ENCODE results near the gene IGF2BP2.
"Not testable (repeated sequence)": the region's sequence is repeated elsewhere in the genome, so short reads cannot be mapped to it uniquely, and the experiment has no call there.

IGF2BP2 gene

GRCh38 chr3:185658504-185658912 lies 166.3 kb downstream of the IGF2BP2 start:
- DNase-seq: no peak

DNA sequence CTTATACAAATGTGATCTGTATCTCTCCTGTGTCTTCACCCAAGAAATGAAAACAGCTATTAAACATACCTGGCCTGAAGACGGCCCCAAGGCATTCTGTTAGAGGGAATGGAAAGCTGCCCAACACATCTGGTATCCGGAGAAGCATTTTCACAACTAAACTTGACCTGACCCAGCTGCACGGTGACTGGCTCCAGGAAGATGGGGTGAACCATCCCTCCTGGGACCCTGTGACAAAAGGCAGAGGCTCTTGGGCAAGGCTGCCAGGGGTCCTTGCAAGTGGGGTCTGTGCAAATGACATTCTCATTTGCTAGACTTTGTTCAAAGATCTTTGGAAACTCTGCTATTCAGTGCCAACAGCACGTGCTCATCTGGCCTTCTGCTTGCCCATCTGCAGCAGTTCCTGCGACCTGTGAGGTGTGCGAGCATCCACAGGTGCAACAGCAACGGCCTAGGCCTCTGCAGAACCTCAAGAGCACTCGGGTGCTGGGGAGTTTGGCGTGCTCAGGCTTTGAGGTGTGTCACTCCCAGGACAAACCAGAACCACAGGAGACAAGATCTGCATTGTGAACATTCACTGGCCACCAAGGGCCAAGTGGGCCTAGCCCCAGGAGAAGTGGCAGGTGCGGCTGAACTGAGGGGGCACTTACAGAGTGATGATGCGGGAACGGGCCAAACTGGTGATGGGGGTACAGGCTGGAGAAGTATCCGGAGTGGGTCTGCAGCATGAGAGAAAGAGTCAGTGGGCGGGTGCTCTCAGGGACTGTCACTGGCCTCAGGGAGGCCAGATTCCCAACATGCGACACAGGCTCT lies 166.9 kb downstream of the IGF2BP2 start:
- no peak for DNase-seq

DNA sequence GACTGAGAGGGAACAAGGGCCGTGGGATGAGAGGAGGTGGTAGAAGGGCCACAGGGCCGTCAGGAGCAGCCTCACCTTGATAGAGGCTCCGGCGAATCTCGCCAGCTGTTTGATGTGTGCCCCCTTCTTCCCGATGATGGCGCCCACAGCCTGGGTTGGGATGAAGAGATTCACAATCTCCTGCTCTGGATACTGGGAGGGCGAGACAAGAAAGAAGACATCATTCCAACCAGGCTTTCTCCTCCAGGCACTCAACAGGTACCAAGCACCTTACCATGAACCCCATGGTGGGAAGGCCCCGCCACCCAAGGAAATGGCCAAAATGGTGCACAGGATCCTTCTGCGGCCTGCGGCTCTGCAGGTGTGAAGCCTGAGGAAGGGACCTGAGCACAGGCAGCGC lies 167.6 kb downstream of the IGF2BP2 start:
- no peak for DNase-seq

DNA sequence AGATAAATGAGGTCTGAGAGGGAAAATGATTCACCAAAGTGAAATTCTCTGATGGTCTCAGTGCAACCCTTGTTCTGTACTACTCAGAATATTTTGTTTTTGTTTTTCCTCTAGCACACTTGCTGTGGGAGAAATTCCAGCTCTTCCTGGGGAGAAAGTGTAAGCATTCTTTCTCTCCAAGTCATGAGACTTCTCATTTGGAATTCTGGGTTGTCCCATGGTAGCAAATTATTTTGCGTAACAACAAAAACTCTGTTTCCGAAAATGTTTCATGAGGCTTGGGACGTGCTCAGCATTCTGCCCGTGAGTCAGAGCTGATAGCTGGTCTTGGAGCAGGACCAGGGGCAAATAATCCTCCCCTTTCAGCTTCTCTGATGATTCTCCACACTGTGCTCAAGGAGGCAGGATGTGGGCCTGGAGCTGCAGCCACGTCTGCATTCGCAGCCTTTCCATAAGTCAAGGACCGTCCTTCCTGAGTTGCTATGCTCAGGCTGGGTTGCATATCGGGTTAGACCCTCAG lies 168.5 kb downstream of the IGF2BP2 start:
- no peak for DNase-seq

DNA sequence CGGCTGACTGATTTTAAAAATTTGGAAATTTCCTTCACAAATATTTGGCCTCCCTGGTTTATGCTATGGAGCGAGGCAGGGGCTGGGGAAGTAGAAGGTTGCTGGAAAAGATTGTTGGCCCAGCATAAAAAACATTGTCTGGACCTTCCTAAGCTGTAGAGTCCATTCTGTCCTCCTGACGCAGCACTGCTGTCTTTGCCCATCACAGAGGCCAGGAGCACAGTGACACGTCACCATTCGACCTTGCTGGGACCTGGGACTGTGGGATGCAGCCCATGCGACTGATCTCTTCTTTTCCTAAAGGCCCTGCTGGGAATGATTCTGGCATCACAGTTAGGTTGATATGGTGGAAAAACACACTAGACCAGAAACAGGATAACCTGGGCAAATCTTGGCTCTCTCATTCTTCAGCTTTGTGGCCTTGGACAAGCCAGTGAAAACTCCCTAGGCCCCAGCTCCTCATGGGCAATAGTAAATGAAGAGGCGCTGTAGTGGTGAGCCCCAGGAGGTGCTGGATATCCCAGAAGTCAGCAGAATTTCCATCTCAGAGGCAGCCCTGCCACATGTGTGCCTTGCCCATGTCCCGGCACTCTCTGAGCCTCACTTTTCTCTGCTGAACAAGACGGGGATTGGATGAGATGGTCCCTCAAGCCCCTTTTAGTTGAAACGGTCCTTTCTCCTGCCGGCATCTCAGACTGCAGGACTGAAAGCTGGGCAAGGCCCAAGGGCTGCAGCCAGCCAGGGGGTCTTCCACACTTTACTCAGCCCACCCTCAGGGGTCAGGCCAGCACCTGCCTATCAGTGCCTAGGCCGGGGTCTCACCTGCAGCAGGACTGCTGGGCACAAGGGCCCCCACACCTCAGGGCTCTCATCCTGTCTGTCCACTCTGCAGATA lies 169.2 kb downstream of the IGF2BP2 start:
- DNase-seq: no peak

DNA sequence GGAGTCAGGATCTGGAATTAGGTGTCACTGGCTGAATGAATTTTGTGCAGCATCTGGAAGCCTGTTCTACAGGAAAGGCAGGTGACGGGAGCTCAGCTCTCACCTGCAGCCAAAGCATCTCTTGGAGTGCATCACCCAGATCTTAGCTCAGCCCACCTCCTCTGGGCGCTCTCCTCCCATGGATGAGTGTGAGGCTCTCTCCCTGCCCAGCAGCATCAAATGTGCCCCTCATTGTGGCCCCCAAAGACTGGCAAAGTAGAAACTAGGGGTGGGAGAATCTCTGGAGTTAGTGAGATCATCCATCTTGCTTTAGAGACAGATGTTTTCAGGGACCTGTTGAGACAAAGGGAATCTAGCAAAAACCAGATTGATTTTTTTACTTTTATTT lies 170.1 kb downstream of the IGF2BP2 start:
- no peak for DNase-seq

DNA sequence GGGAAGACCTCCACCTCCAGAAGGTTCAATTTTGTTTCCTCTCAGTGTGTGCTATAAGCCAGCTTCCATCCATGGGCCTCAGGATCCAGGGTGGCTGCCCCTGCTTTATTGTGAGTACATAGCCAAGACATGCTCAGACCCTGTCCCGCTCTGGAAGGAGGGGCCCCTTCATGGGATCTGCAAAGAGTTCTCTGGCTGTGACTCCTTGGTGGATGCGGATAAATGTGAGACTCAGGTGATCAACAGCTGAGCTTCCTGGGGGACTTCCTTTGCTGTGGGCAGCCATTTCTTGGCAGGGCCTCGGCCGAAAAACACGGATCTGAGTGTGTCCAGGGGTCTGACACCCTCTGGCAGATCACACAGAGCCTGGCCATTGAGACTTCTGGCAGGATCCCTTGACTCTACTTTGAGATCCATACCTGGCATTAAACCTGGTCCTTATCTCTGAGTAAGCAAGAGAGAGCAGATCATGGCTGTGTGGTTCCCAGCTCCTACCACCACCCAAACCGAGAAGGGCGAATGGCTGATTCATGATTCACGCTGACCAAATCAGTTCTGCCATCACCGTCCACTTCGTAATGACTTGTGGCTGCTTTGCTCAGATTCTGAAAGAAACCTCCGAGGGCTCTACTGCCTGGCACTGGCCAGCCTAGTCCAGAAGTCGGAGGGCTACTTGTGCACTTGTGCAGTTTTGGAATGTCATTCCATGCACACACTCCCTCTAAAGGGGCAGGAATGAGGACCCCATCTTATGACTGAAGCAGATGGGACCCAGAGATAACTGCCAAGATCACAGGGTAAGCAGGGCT lies 170.7 kb downstream of the IGF2BP2 start:
- no peak for DNase-seq

- no peak for DNase-seq
Measured at GRCh38 chr3:185651971-185652370, 172.9 kb downstream of the IGF2BP2 start.

GRCh38 chr3:185649414-185649813 lies 175.4 kb downstream of the IGF2BP2 start:
- no peak for DNase-seq

GRCh38 chr3:185648396-185648795 lies 176.4 kb downstream of the IGF2BP2 start:
- no peak for DNase-seq

DNA sequence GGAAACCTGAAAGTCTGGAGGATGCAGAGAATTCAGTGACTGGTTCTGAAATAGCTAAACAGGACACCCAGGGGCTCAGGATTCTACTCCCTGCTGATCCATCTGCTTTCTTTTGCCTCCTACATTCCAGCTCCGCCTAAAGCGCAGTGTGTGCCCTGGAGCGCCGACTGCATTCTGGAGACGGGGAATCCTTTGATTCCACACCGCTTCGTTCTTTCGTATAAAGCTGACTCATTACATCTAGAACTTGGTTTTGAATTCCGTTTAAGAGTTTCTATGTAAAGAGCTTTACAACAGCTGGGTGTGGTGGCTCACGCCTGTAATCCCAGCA lies 177.0 kb downstream of the IGF2BP2 start:
- DNase-seq: no peak

DNA sequence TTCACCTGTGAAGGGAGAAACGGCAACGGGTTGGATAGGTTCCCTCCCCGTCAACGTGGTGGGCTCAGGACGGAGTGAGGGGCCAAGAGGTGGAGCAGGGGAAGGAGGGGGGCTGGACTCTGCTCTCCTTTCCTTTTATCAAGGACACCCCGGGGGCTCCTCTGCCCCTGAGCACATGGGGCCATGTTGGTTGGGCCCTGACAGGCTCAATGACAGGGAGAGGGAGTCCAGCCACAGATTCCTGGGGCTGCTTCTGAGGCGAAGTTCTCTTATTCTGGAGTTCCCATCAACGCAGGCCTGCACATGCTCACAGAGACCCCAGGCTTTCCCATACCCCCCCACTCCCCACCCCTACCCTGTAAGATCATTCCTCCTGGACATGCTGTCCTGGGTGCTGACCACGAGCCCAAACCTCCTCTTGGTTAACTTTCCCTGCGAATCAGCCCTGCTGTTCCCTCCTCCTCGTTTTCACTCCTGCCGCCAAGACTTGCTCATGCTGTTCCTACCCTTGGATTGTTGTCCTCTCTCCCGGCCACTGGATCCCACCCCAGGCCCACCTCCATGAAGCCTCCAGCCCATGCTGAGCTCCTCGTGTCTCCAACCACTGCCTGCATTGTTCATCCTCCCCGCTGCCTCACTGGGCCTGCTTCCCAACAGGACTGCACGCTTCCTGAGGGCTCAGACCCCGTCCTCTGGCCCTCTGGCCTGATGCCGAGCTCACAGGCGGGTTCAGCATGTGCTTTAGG lies 177.5 kb downstream of the IGF2BP2 start:
- no peak for DNase-seq

GRCh38 chr3:185646382-185647133 lies 178.3 kb downstream of the IGF2BP2 start:
- no peak for DNase-seq

GRCh38 chr3:185645596-185646381 lies 179.1 kb downstream of the IGF2BP2 start:
- DNase-seq: no peak

DNA sequence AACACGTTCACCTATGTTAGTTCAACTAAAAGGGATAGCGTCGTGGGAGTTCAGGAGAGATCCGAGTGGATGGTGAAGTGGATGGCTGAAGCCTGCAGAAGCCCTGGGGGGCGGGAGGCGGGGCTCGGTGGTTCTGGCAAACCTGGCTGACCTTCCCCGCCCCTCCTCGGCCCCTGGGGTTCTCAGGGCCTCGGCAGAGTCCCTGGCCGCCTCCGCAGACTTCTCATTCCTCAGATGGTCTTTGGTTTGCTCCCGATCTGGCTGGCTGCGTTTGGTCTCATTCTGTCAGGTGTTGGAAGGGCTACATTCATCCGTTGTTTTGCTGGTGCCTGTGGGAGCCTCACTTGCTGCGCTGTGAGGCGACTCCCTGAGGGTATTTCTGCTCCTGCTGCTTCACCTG lies 179.7 kb downstream of the IGF2BP2 start:
- not testable (repeated sequence) for DNase-seq

- DNase-seq: no peak
Measured at GRCh38 chr3:185640308-185640707, 184.5 kb downstream of the IGF2BP2 start.

GRCh38 chr3:185639632-185640206 lies 185.1 kb downstream of the IGF2BP2 start:
- DNase-seq: no peak

- DNase-seq: not testable (repeated sequence)
Measured at GRCh38 chr3:185638651-185639050, 186.2 kb downstream of the IGF2BP2 start.

- DNase-seq: no peak
Measured at GRCh38 chr3:185637388-185637787, 187.5 kb downstream of the IGF2BP2 start.

DNA sequence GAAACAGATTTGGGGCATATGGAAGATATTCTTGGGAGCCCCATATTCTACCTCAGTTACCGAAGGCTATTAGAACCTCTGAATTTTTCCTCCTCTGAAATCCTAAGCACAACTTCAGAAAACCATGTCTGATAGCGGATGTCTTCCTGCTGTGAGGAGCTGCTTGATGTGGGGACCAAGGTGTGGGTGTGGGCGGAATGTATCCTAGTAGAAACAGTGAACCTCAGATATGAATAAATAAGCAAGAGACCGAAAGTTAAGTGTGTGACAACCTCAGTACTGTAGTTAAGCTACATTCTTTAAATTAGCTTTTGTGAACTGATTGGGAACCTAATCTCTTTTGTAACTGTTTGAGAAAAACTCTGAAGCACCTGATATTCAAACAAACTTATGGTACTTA lies 191.8 kb downstream of the IGF2BP2 start:
- peak in 1 of 2 experiments; percentile 4 for DNase-seq
